Suppressor macrophage (primary cell): ENCODE data around the gene SEC16A.
A peak's percentile ranks its signal among the peaks of the same experiment; 100 is the strongest.

Source experiments
- DNase-seq, 4 experiments: peaks; one replicate each; pipeline ENCODE4 v3.0.0-alpha.2; 2020 to 2022

The SEC16A gene

GRCh38 chr9:136460772-136461325, 22.0 kb downstream of the SEC16A start:
- DNase-seq = peak in 1 of 4 experiments; percentile 1

DNA sequence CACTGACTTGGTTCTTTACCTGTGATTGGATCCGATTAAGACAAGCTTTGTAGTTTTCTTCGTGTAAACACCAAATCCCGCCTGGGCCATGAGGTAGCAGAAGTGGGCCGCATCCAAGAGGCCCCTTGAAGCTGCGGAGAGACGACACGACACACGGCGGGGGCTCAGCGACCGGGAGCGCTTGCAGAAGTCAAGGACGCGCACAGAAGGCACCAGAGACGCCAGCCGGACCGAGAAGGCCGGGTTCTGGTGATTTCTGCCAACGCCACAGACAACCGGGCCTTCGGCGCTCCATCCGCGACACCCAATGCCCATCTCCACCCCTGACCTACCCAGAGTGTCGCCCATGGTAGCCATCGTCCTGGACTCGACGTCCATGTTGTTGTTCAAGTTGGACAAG, 23.4 kb downstream of the SEC16A start:
- DNase-seq = no peak

GRCh38 chr9:136457326-136457725, 25.5 kb downstream of the SEC16A start:
- no peak for DNase-seq

DNA sequence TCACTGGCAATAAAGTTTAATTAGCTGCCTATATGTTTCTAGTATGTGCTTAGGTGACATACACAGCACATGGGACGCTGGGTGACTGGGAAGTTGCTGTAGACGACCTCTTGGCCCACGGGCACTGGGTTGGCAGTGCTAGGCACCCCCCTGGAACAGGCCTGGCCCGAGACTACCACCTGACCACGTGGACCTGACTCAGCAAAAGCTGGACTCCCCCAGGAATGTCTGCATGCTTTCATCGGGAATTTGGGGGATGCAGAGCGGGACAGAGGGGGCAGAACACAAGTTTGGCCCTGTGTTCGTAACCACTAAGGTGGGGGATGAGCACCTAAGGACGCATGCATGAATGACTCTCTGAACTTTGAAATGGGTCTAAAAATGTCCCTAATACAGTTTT, 26.6 kb downstream of the SEC16A start:
- no peak for DNase-seq

DNA sequence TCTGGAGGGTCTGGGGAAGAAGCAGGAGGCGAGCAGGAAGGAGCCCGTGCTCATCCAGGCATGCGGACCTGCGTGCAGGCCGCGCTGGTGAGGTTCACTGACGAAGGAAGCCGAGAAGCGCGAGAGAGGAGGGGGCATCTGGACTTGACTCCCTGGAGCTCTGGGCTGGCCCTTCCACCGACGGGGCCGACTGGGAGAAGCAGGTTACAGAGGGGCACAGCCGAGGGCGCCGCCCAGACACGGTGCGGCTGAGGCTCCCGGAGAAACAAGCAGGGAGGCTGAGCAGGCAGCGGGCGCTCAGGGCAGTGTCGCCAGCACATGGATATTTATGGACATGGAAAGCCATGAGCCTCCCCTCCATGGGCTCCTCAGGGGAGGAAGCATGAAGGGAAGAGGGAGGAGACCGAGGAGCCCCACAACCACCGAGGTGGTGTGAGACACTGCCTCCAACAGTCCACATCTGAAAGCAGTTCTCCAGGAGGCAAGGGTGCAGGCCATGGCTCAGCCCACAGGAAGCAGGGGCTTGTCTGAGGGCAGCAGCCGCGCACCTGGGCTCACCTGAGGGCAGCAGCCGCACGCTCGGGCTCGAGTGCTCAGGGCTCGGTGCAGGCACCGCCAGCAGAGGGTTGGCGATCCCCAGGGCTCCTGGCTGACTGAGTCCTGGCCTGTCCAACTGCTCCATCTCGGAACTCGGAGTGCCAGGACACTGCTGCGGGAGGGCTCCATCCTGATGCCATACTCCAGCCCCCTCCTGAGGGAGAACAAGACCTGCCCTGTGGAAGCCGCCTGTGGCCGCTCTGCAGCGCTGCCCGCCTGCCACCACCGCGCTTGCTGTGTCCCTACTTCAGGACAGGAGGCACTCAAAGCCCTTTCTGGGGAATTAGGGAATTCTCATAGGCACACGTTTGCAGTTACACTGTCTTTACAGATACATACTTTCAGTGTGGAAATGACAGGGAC, 27.5 kb downstream of the SEC16A start:
- no peak for DNase-seq

GRCh38 chr9:136454026-136454796, 28.6 kb downstream of the SEC16A start:
- no peak for DNase-seq

GRCh38 chr9:136453326-136453725, 29.5 kb downstream of the SEC16A start:
- DNase-seq = no peak

DNA sequence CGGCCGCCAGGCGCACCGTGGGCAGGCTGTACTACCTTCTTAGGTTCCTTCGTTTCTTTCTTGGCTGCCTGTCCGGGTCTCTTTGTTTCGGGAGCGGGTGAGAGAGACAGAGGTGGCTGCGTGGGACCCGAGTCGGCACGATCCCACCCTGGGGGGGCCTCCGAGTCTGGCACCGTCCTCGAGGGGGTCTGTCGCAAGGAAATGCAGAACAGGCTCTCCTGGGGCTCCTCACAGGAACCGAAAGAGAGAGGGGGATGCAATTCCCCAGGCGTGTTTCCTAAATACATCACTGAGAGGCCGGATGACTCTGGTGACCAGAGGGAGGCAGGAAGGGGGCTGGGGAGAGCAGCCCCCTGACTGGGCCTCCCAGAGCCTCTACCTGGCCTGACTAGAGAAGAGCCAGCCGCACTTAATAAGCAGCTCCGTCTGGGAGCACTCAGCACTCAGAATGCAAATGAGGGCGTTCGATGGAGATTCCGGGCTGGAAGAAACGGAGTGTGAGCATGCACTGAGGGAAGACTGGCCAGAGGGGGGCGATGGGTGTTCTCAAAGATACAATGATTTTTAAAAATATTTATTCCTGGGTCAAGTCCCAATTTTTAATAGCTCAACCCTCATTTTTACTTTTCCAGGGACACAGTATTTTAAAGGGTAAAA, 31.5 kb downstream of the SEC16A start:
- no peak for DNase-seq

- DNase-seq = no peak
Observed at GRCh38 chr9:136448655-136449054, 34.2 kb downstream of the SEC16A start.

GRCh38 chr9:136447173-136447778, 35.6 kb downstream of the SEC16A start:
- no peak for DNase-seq

DNA sequence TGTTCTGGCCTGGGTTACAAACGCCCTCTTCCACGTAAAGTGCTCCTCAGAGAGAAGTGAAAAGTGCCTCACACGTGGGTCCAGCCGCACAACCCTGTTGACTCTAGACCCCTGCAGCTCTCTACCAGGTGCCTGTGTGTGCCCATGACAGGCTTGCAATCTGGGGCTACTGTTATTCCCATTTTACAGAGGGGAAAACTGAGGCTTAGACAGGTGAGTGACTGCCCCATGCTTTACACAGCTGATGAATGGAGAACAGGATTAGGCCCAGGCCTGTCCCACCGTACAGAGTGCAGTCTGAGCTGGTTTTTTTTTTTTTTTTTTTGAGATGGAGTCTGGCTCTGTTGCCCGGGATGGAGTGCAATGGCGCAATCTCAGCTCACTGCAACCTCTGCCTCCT, 37.0 kb downstream of the SEC16A start:
- DNase-seq = no peak

DNA sequence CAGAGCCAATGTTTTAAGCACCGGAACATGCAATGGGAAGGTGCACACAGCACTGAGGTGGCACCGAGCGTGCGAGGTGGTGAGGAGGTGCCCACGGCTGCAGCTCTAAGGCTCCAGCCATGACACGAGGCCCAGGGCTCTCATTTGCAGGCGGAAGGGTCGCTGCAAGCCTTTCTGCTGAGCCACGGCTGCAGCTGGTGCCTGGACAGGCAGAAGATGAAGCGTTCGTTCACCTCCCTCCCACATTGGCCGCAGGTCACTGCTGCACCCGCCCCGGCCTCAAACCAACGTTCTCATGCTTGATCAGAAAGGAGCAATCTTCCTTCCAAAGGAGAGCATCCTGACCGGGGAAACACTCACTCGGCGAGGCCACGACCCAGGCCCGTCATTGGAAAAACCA, 38.7 kb downstream of the SEC16A start:
- no peak for DNase-seq

DNA sequence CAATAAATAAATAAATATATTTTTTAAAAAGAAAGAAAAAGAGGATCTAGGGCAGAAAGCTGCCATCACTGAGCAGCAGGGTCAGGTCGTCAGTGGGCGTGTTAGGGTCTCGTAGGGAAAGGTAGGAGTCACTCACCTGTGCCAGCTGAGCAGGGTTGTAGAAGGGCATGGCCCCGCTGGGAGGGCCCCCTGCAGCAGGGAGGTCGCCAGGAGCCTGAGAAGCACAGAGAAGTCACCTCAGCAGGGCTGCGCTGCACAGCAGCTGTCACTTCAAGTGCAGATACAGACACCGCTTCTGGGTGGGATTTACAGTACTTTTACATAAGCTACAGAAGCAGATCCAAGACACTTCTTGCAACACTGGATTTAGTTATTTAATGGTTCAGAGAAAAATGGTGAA, 39.2 kb downstream of the SEC16A start:
- no peak for DNase-seq

DNA sequence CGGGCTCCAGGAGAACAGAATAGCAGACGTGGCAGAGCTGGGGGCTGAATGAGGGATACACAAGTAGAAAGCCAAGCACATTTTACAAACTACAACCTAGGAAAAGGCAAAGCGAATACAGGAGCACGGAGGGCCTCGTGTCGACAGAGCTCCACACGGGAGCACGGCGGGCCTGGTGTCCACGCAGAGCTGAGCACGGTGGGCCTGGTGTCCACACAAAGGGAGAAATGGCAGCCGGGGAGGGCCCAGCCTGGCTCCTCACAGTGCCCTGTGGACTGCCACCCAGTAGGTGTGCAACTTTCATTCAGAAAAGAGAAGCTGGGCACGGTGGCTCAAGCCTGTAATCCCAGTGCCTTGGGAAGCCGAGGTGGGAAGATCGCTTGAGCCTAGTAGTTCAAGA, 39.8 kb downstream of the SEC16A start:
- DNase-seq = no peak

GRCh38 chr9:136442265-136442664, 40.6 kb downstream of the SEC16A start:
- no peak for DNase-seq

DNA sequence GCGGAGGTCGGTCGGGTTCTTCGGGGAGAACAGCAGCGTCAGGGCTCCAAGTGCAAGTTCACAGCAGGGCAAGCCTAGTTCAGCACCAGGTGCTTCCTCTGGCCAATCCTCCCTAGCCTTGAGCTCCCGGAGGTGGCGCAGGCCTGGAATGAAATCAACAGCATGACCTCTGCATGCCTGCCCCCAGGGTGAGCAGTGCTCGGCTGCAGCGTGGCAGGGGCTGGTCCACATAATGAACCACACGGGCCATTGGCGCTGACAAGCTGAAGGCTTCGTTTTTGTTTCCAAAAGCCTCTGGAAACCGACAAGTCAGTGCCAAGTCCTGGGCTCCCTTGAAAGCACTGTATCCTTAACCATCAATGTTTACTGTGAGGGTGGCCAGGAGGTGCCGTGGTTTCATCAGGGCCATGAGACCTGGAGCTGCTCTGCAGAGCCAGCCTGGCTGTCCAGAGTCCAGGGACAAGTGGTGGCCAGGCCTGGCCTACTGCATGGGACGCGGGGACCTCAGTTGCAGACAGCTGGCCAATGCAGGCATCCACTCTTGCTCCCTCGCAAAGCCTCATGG, 41.1 kb downstream of the SEC16A start:
- DNase-seq = no peak

GRCh38 chr9:136441191-136441680, 41.6 kb downstream of the SEC16A start:
- DNase-seq = no peak

GRCh38 chr9:136439481-136440408, 43.1 kb downstream of the SEC16A start, which contains the start of gene INPP5E:
INPP5E (minus strand) TSS chr9:136439845; CDS start chr9:136439419, 426 bp downstream.
- DNase-seq = peak; percentile 74 to 93 (median 88)

DNA sequence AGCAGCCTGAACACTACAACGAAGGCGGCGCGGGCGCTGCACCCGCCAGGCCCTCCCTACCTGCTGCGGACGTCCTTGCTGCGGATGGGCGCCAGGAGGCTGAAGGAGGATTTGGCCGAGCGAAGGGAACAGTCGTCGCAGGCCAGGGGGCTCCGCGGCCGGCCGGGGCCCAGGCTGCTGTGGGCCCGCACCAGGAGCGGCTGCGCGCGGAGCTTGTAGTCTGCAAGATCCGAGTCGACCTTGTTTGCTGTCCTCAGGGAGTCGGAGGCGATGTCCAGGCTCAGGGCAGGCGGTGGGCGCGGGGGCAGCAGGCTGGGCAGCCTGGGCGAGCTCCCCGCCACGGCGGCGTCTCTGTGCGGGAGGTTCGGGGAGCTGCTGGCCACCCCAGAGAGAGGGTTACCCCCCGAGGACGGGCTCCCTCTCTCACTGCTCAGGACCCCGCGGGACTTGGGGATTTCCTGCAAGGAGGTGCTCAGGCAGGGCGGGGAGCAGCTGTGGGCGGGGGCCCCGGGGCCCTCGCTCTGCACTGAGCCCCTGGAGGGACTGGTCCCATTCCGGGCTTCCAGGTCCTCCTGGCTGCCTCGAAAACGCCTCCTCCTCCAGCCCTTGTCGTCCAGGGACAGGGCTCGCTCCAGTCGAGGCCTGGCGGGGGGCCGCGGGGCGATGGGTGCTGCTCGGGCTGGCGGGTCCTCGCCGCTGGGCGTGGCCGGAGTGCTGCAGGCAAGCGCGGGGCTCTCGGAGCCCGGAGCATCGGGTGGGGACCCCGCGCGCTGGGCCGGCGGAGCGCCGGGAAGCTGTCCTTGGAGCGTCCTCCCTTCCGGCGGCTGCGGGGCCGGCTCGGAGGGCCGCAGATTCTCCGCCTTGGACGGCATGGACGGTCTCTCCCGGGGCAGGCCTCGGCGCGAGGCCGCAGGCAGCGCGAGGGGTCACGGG, 44.0 kb downstream of the SEC16A start:
- peak; percentile 20 to 58 (median 42) for DNase-seq
